ENCODE data around the gene GABRA5. TPM values are rescaled to one million over a fixed set of nuclear protein-coding genes. Genes with fewer than 3 reads are reported as not detected.
A peak's percentile ranks its signal among the peaks of the same experiment; 100 is the strongest.

GABRA5 gene
- total RNA-seq, 1 experiment from 2014 or later: not detected

GRCh38 chr15:26890451-26890850 lies 23.6 kb downstream of the GABRA5 start:
- H3K27me3 Mint-ChIP-seq (ENCODE audit: insufficient read depth, unreplicated experiment): peaks cover 2% of the 10 kb centered on the region
- BruUV-seq (replicated peaks): no TSS peak
- H3K9me3 Mint-ChIP-seq (ENCODE audit: unreplicated experiment): peaks cover 25% of the 10 kb centered on the region
- no peaks in the 10 kb centered on the region for H3K4me1 Mint-ChIP-seq (ENCODE audit: low read depth, unreplicated experiment)
- DNase-seq: no peak
- H3K36me3 Mint-ChIP-seq (ENCODE audit: insufficient read depth, unreplicated experiment): no peaks in the 10 kb centered on the region
- no peak overlapping the region for H3K4me3 Mint-ChIP-seq (ENCODE audit: unreplicated experiment)
- ChIA-PET POLR2A (no interaction called here), CTCF (interaction anchor here (0.5 to 1.3 kb wide), 3 partner anchors 84 to 133 kb away, joined by 3 to 7 read pairs (median 3); no protein-coding TSS in a partner anchor)
- peaks cover 5% of the 10 kb centered on the region; the same call in 1 of the 2 replicates for H3K9me3 ChIP-seq
- no peak overlapping the region for H3K4me3 ChIP-seq (ENCODE audit: low read depth, low read length)
- no peaks in the 10 kb centered on the region for H3K27me3 ChIP-seq (replicated peaks; ENCODE audit: control insufficient read depth, insufficient read depth, low read length)
- no peak overlapping the region for H3K27ac Mint-ChIP-seq (ENCODE audit: unreplicated experiment)
- H3K36me3 ChIP-seq (ENCODE audit: control insufficient read depth, insufficient read depth, low read length): no peaks in the 10 kb centered on the region
- no peak for TF ChIP-seq CTCF (IDR thresholded peaks at IDR 0.05; ENCODE audit: insufficient read depth in 1 of 2, low read depth in 1 of 2, low read length in 1 of 2, severe bottlenecking in 1 of 2, unreplicated experiment in 1 of 2)
- intact Hi-C loops (cut with micrococcal nuclease; ENCODE audit: unreplicated experiment): no loop called here
- no peaks in the 10 kb centered on the region for H3K4me1 ChIP-seq

DNA sequence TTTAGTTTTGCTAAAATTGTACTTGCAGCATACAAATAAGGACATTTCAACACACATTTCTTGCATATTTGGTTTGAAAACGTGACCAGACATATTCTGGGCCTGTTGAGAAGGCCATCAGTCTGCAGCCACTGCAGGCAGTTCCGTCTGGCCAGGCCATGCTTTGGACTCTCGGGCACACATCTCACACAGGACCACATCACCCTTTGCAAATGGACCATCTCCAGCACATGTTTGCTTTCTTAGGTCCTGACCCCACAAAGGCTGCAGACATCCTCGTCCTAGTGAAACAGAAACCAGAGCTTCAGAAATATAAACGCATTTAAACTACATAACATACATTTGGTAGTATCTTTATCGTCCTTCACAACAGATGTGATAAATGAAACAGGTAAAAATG lies 24.1 kb downstream of the GABRA5 start:
- CTCF ChIA-PET: interaction anchor here (0.6 to 1.3 kb wide), 5 partner anchors 57 to 129 kb away, joined by 3 to 7 read pairs (median 4); no protein-coding TSS in a partner anchor
- intact Hi-C loops (cut with micrococcal nuclease; ENCODE audit: unreplicated experiment): no loop called here
- H3K4me1 ChIP-seq: no peaks in the 10 kb centered on the region
- Mint-ChIP-seq H3K36me3 (ENCODE audit: insufficient read depth, unreplicated experiment) (no peaks in the 10 kb centered on the region), H3K4me3 (ENCODE audit: unreplicated experiment) (no peak overlapping the region), H3K27ac (ENCODE audit: unreplicated experiment) (no peak overlapping the region), H3K9me3 (ENCODE audit: unreplicated experiment) (peaks cover 25% of the 10 kb centered on the region), H3K4me1 (ENCODE audit: low read depth, unreplicated experiment) (no peaks in the 10 kb centered on the region), H3K27me3 (ENCODE audit: insufficient read depth, unreplicated experiment) (peaks cover 4% of the 10 kb centered on the region)
- no peak overlapping the region for H3K4me3 ChIP-seq (ENCODE audit: low read depth, low read length)
- no peaks in the 10 kb centered on the region for H3K27me3 ChIP-seq (replicated peaks; ENCODE audit: control insufficient read depth, insufficient read depth, low read length)
- no TSS peak for BruUV-seq (replicated peaks)
- H3K36me3 ChIP-seq (ENCODE audit: control insufficient read depth, insufficient read depth, low read length): no peaks in the 10 kb centered on the region
- no peak for DNase-seq
- no peak for TF ChIP-seq CTCF (IDR thresholded peaks at IDR 0.05; ENCODE audit: insufficient read depth in 1 of 2, low read depth in 1 of 2, low read length in 1 of 2, severe bottlenecking in 1 of 2, unreplicated experiment in 1 of 2)
- POLR2A ChIA-PET: no interaction called here
- H3K9me3 ChIP-seq: peaks cover 5% of the 10 kb centered on the region; the same call in 1 of the 2 replicates

GRCh38 chr15:26891448-26892181 lies 24.8 kb downstream of the GABRA5 start:
- Mint-ChIP-seq H3K27ac (ENCODE audit: unreplicated experiment) (no peak overlapping the region), H3K9me3 (ENCODE audit: unreplicated experiment) (peaks cover 25% of the 10 kb centered on the region), H3K27me3 (ENCODE audit: insufficient read depth, unreplicated experiment) (peaks cover 4% of the 10 kb centered on the region), H3K4me3 (ENCODE audit: unreplicated experiment) (no peak overlapping the region), H3K4me1 (ENCODE audit: low read depth, unreplicated experiment) (no peaks in the 10 kb centered on the region), H3K36me3 (ENCODE audit: insufficient read depth, unreplicated experiment) (no peaks in the 10 kb centered on the region)
- peak; percentile 63 to 66 for DNase-seq
- peak; percentile 48 to 58 for TF ChIP-seq CTCF (IDR thresholded peaks at IDR 0.05; ENCODE audit: insufficient read depth in 1 of 2, low read depth in 1 of 2, low read length in 1 of 2, severe bottlenecking in 1 of 2, unreplicated experiment in 1 of 2)
- intact Hi-C loops (cut with micrococcal nuclease; ENCODE audit: unreplicated experiment): no loop called here
- CTCF ChIA-PET: interaction anchor here (0.6 to 1.3 kb wide), 5 partner anchors 57 to 129 kb away, joined by 3 to 7 read pairs (median 4); no protein-coding TSS in a partner anchor
- BruUV-seq (replicated peaks): no TSS peak
- Histone ChIP-seq H3K9me3 (peaks cover 5% of the 10 kb centered on the region; the same call in 1 of the 2 replicates), H3K36me3 (ENCODE audit: control insufficient read depth, insufficient read depth, low read length) (no peaks in the 10 kb centered on the region), H3K4me1 (no peaks in the 10 kb centered on the region), H3K4me3 (ENCODE audit: low read depth, low read length) (no peak overlapping the region), H3K27me3 (replicated peaks; ENCODE audit: control insufficient read depth, insufficient read depth, low read length) (no peaks in the 10 kb centered on the region)
- POLR2A ChIA-PET: no interaction called here

Measured in Caco-2 (cell line).